Activated naive CD8-positive, alpha-beta T cell treated with anti-CD3 and anti-CD28 coated beads, Interleukin-2, amount 10 ng/mL, durations not matched to agents 7 days and 5 days (primary cell): ENCODE results near the gene SMARCC1. TPM values are rescaled to one million over a fixed set of nuclear protein-coding genes. Genes with fewer than 3 reads are reported as not detected.

Source experiments
- ATAC-seq: fragments of 150-1000 bp; cut with Tn5 transposase; one replicate; pipeline ENCODE4 v1.10.0; 2021; ENCODE audit warnings: low read depth, moderate library complexity
- POLR2A ChIA-PET: fragments of 350-600 bp; sonication (Branson Sonifier 250); formaldehyde crosslinking; loops from one replicate; lab custom pipeline; 2021; ENCODE audit warnings: antibody characterized with exemption; lab: Charles Lee
- DNase-seq: peaks from one replicate; pipeline ENCODE4 v3.0.0; 2021
- H3K27ac Mint-ChIP-seq: one replicate; pipeline ENCODE4 v1.8.0; 2022; ENCODE audit warnings: mild to moderate bottlenecking, mixed read lengths
- H3K27me3 Mint-ChIP-seq: one replicate; pipeline ENCODE4 v1.8.0; 2022; ENCODE audit warnings: mild to moderate bottlenecking, moderate library complexity, mixed read lengths
- H3K36me3 Mint-ChIP-seq: one replicate; pipeline ENCODE4 v1.8.0; 2021; ENCODE audit warnings: mild to moderate bottlenecking, mixed read lengths
- H3K4me1 Mint-ChIP-seq: one replicate; pipeline ENCODE4 v1.8.0; 2021; ENCODE audit warnings: mixed read lengths
- H3K4me3 Mint-ChIP-seq: one replicate; pipeline ENCODE4 v1.8.0; 2022; ENCODE audit warnings: mild to moderate bottlenecking, moderate library complexity, mixed read lengths
- H3K9me3 Mint-ChIP-seq: one replicate; pipeline ENCODE4 v1.8.0; 2021; ENCODE audit warnings: mixed read lengths
- total RNA-seq, 2 experiments: library from RNA; stranded (reverse); gene quantifications; one replicate each; pipeline ENCODE4 v1.2.3, GENCODE V29; 2021

SMARCC1 gene
- total RNA-seq, 2 experiments from 2014 or later = 82.8 to 88.1 TPM

- DNase-seq (no peak), ATAC-seq (no peak)
- H3K4me1 Mint-ChIP-seq = peaks cover 1% of the 10 kb centered on the region
- no peak overlapping the region for H3K4me3 Mint-ChIP-seq
- no peaks in the 10 kb centered on the region for H3K9me3 Mint-ChIP-seq
- POLR2A ChIA-PET = no interaction called here
- peaks cover 8% of the 10 kb centered on the region for H3K27me3 Mint-ChIP-seq
- no peaks in the 10 kb centered on the region for H3K36me3 Mint-ChIP-seq
- no peak overlapping the region for H3K27ac Mint-ChIP-seq
Measured at GRCh38 chr3:47556351-47556750, 225.3 kb downstream of the SMARCC1 start.

DNA sequence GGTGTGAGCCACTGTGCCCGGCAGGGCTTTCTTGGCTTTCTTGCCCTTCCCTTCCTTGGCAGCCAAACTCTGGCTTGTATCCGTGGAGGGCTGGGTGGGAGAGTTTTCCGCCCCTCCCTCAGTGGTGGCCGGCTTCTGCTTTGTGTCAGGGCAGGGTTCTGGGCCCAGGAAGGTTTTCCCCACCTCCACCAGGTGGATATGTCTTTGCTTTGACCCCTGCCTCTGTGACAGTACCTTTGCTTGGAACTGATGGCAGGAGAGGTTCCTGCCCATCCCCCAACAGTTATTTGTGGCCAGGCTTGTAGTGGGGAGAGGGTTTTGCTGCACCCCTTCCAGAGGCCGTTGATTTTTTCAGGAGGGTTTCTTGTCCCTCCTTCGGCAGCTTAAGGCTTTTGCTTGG lies 227.4 kb downstream of the SMARCC1 start:
- Mint-ChIP-seq H3K27ac (no peak overlapping the region), H3K4me3 (no peak overlapping the region), H3K9me3 (no peaks in the 10 kb centered on the region), H3K27me3 (peaks cover 26% of the 10 kb centered on the region), H3K36me3 (no peaks in the 10 kb centered on the region), H3K4me1 (peaks cover 1% of the 10 kb centered on the region)
- DNase-seq (no peak), ATAC-seq (no peak)
- POLR2A ChIA-PET = no interaction called here

DNA sequence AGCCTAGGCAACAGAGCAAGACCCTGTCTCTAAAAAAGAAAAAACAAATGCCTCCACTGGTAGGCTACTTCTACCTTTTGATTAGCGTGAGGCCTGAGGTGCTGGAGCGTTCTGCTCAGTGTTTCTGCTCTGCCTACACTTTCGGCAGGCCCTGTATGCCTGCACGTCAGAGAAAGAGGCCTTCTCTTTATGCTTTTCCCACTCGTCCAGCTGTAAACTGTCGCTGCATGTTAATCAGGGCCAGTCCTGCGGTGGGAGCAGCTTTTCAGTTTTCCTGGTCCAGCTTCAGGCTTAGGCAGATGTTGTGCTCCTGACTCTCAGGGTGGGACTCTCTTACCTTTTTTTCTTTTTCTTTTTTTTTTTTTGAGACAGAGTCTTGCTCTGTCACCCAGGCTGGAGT lies 228.3 kb downstream of the SMARCC1 start:
- H3K4me1 Mint-ChIP-seq = peaks cover 1% of the 10 kb centered on the region
- no peak overlapping the region for H3K4me3 Mint-ChIP-seq
- DNase-seq = no peak
- ATAC-seq = no peak
- POLR2A ChIA-PET = no interaction called here
- no peaks in the 10 kb centered on the region for H3K36me3 Mint-ChIP-seq
- H3K9me3 Mint-ChIP-seq = no peaks in the 10 kb centered on the region
- H3K27me3 Mint-ChIP-seq = peaks cover 29% of the 10 kb centered on the region
- H3K27ac Mint-ChIP-seq = no peak overlapping the region

DNA sequence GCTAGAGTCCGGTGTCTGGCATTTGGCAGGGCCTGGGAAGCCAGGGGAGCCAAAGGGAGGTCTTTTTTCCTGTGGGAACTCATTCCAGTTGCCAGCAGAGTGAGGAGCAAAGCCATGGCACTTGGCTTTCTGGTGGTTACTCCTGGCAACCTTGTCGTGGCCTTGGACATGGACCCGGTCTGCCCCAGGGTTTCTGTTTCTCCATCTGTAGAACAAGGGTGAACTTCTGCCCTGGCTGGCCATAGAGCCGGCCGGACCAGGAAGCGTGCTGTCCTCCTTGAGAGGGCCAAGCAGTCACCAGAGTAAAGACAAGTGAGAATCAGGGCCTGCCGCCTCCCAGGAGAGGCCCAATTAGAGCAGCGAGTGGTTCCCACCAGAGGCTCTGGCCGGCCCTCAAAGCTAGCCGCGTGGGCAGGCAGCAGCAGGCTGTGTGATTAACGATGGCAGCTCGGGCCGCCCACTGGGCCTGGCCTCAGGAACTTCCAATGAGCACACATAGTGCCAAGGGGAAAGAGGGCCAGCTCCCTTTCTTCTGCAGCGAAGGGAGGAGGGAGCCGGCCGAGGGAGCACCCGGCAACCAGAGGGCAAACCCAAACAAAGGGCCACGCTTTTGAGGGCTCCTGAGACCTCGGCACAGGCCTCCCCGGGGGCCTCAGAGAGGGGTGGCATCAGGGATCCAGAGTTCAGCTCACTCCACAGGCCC lies 239.1 kb downstream of the SMARCC1 start:
- Mint-ChIP-seq H3K36me3 (no peaks in the 10 kb centered on the region), H3K4me3 (no peak overlapping the region), H3K27me3 (peaks cover 6% of the 10 kb centered on the region), H3K9me3 (no peaks in the 10 kb centered on the region), H3K4me1 (no peaks in the 10 kb centered on the region), H3K27ac (no peak overlapping the region)
- DNase-seq = no peak
- ATAC-seq = no peak
- POLR2A ChIA-PET = no interaction called here

DNA sequence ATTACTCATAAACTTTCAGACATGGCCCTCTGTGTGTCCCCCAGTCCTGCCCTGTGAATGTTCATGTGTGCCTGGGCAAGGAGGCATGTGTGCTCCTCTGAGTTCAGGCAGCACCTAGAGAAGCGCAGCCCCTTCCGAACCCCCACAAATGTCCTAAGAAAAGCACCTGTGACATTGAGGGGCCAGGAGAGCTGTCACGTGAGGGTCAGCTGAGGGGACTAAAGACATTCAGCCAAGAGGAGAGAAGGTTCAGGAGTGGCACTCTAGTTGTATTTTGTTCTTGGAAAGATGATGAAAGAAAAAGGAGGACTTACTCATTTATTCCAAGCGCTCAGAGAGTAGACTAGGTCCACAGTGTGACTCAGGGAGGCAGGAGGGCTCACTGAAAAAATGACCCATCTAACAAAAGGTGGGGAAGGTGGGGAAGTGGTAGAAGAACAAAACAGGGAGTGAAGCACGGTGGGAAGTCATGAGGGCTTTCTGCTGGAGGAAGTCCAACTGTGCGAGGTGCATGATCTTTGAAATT lies 240.0 kb downstream of the SMARCC1 start:
- POLR2A ChIA-PET = no interaction called here

DNA sequence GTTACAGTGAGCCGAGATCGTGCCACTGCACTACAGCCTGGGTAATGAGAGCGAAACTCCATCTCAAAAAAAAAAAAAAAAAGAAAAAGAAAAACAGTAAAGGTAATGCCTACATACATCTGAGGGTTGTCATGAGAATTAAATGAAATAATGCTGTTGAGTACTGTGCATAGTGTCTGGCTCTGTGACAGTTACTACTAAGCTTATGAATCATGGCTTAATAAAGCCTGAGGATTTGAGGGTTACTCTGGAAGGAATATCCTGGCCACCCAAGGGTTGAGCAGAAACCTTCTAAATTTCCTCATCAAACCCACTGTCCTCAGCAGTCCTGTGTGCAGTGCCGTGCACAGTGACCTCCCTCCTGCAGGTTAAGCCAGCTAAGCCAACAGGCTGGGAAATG lies 241.4 kb downstream of the SMARCC1 start:
- no peaks in the 10 kb centered on the region for H3K9me3 Mint-ChIP-seq
- peaks cover 1% of the 10 kb centered on the region for H3K4me1 Mint-ChIP-seq
- no peak overlapping the region for H3K4me3 Mint-ChIP-seq
- POLR2A ChIA-PET = no interaction called here
- ATAC-seq (no peak), DNase-seq (no peak)
- peaks cover 9% of the 10 kb centered on the region for H3K27me3 Mint-ChIP-seq
- H3K27ac Mint-ChIP-seq = no peak overlapping the region
- no peaks in the 10 kb centered on the region for H3K36me3 Mint-ChIP-seq

More for the DNA sequence above, 240.0 kb downstream of the SMARCC1 start:
- no peaks in the 10 kb centered on the region for H3K36me3 Mint-ChIP-seq
- ATAC-seq = no peak
- peaks cover 7% of the 10 kb centered on the region for H3K27me3 Mint-ChIP-seq
- no peak overlapping the region for H3K4me3 Mint-ChIP-seq
- H3K9me3 Mint-ChIP-seq = no peaks in the 10 kb centered on the region
- no peaks in the 10 kb centered on the region for H3K4me1 Mint-ChIP-seq
- no peak overlapping the region for H3K27ac Mint-ChIP-seq
- no peak for DNase-seq

- peaks cover 20% of the 10 kb centered on the region for H3K27me3 Mint-ChIP-seq
- H3K36me3 Mint-ChIP-seq = no peaks in the 10 kb centered on the region
- no peak overlapping the region for H3K4me3 Mint-ChIP-seq
- ATAC-seq (no peak), DNase-seq (no peak)
- peaks cover 1% of the 10 kb centered on the region for H3K4me1 Mint-ChIP-seq
- POLR2A ChIA-PET = no interaction called here
- H3K27ac Mint-ChIP-seq = peak overlapping the region; percentile 40
- H3K9me3 Mint-ChIP-seq = no peaks in the 10 kb centered on the region
Measured at GRCh38 chr3:47536967-47537366, 244.7 kb downstream of the SMARCC1 start.

- Mint-ChIP-seq H3K4me1 (peaks cover 1% of the 10 kb centered on the region), H3K4me3 (no peak overlapping the region), H3K27ac (no peak overlapping the region), H3K27me3 (peaks cover 20% of the 10 kb centered on the region), H3K36me3 (no peaks in the 10 kb centered on the region), H3K9me3 (no peaks in the 10 kb centered on the region)
- POLR2A ChIA-PET = no interaction called here
- no peak for DNase-seq
- no peak for ATAC-seq
Measured at GRCh38 chr3:47536221-47536891, 245.3 kb downstream of the SMARCC1 start.

Other genes starting within 250 kb of the SMARCC1 start
- under 1 TPM; 0.25 to 0.43 TPM for gene CSPG5, start 203.0 kb downstream of the SMARCC1 start, total RNA-seq
- gene DHX30, start 21.2 kb upstream of the SMARCC1 start, total RNA-seq = 10 to 100 TPM; 76.7 to 78.1 TPM
- gene MAP4, start 234.5 kb upstream of the SMARCC1 start, total RNA-seq = 100 to 1,000 TPM; 118 to 119 TPM